SK-N-SH (cell line): ENCODE data around the gene TAF4. TPM values are rescaled to one million over a fixed set of nuclear protein-coding genes. Genes with fewer than 3 reads are reported as not detected.

ENCODE experiments used
- CTCF ChIA-PET: fragments of 300-600, 350-600 bp; formaldehyde crosslinking; extraction: SDS; loops from one replicate; lab custom pipeline; 2021; lab: Yijun Ruan, JAX
- POLR2A ChIA-PET: fragments of 350-600 bp; sonication (Branson Sonifier 250); formaldehyde crosslinking; extraction: SDS; loops from one replicate; lab custom pipeline; 2020; ENCODE audit warnings: antibody characterized with exemption, inconsistent platforms; lab: Yijun Ruan, JAX
- DNase-seq: peaks from one replicate; pipeline ENCODE4 v3.0.0; 2012
- H2AFZ ChIP-seq: fragments of 200-600 bp; sonication (generic); 2 replicates; pipeline ENCODE4 v1.8.1; 2016; ENCODE audit warnings: antibody characterized with exemption, mild to moderate bottlenecking, low read depth
- H3F3A ChIP-seq: fragments of 200-600 bp; sonication (generic); replicated peaks from 2 replicates; pipeline ENCODE3; 2016; ENCODE audit warnings: antibody characterized with exemption, mild to moderate bottlenecking; ENCODE audit not compliant: insufficient read depth
- H3K27ac ChIP-seq, 2 experiments: fragments of 200-500 bp in 1 of 2; fragments of 200-600 bp in 1 of 2; sonication (Bioruptor generic) in 1 of 2; sonication (generic), shearing (Covaris generic) in 1 of 2; 2 replicates each; pipeline versions ENCODE4 v1.5.1 to v1.6.1; 2014 to 2016; ENCODE audit warnings: low read depth in 2 of 2, inconsistent platforms in 1 of 2, low read length in 1 of 2, mild to moderate bottlenecking in 1 of 2, mixed read lengths in 1 of 2
- H3K27me3 ChIP-seq: fragments of 200-600 bp; sonication (generic), shearing (Covaris generic); 2 replicates; pipeline ENCODE4 v1.6.1; 2016; ENCODE audit warnings: mixed run types; ENCODE audit not compliant: insufficient read depth
- H3K36me3 ChIP-seq, 2 experiments: fragments of 200-500 bp in 1 of 2; fragments of 200-600 bp in 1 of 2; sonication (Bioruptor generic) in 1 of 2; sonication (generic) in 1 of 2; replicated peaks in 1 of 2; 2 replicates each; pipeline versions ENCODE3 to v1.5.1; 2014 to 2016; ENCODE audit warnings: low read length in 1 of 2, mild to moderate bottlenecking in 1 of 2; ENCODE audit not compliant: insufficient read depth in 2 of 2, control insufficient read depth in 1 of 2
- H3K4me1 ChIP-seq, 2 experiments: fragments of 200-500 bp in 1 of 2; fragments of 200-600 bp in 1 of 2; sonication (Bioruptor generic) in 1 of 2; sonication (generic), shearing (Covaris generic) in 1 of 2; 2 replicates each; pipeline versions ENCODE4 v1.5.1 to v1.6.1; 2014 to 2016; ENCODE audit warnings: low read depth in 1 of 2, low read length in 1 of 2, mixed run types in 1 of 2; ENCODE audit not compliant: insufficient read depth in 2 of 2, control insufficient read depth in 1 of 2
- H3K4me2 ChIP-seq: fragments of 200-600 bp; sonication (generic), shearing (Covaris generic); 2 replicates; pipeline ENCODE4 v1.6.1; 2017; ENCODE audit warnings: mixed run types
- H3K4me3 ChIP-seq, 2 experiments: fragments of 200-500 bp in 1 of 2; fragments of 200-600 bp in 1 of 2; sonication (Bioruptor generic) in 1 of 2; sonication (generic), shearing (Covaris generic) in 1 of 2; 2 replicates each; pipeline versions ENCODE4 v1.5.1 to v1.8.1; 2014 to 2016; ENCODE audit warnings: low read depth in 2 of 2, inconsistent platforms in 1 of 2, low read length in 1 of 2, mild to moderate bottlenecking in 1 of 2, mixed read lengths in 1 of 2, moderate library complexity in 1 of 2
- H3K79me2 ChIP-seq: fragments of 200-600 bp; sonication (generic); 2 replicates; pipeline ENCODE4 v1.8.1; 2017; ENCODE audit warnings: mild to moderate bottlenecking; ENCODE audit not compliant: insufficient read depth
- H3K9ac ChIP-seq: fragments of 200-600 bp; sonication (generic); 2 replicates; pipeline ENCODE4 v1.6.1; 2017; ENCODE audit warnings: mixed run types
- H3K9me2 ChIP-seq: fragments of 200-600 bp; sonication (generic); 2 replicates; pipeline ENCODE4 v1.6.1; 2017; ENCODE audit warnings: mixed run types
- H3K9me3 ChIP-seq: fragments of 200-600 bp; sonication (generic); 2 replicates; pipeline ENCODE4 v1.6.1; 2017; ENCODE audit warnings: mixed run types, mild to moderate bottlenecking, moderate library complexity
- H4K20me1 ChIP-seq: fragments of 200-600 bp; sonication (generic); 2 replicates; pipeline ENCODE4 v1.6.1; 2017; ENCODE audit warnings: mild to moderate bottlenecking, mixed run types; ENCODE audit not compliant: insufficient read depth
- CTCF ChIP-seq: fragments of 200-600 bp; sonication (generic); IDR thresholded peaks from 2 replicates; pipeline ENCODE4 v1.6.1; 2017; ENCODE audit warnings: antibody characterized with exemption, mild to moderate bottlenecking, moderate library complexity
- EP300 ChIP-seq, 2 experiments: IDR thresholded peaks; 2 replicates each; pipeline versions ENCODE4 v1.4.0 to v1.6.1; 2012; ENCODE audit warnings: borderline replicate concordance in 1 of 2, low read depth in 1 of 2, low read length in 1 of 2
- FOXJ3 ChIP-seq: sonication (generic); formaldehyde crosslinking; IDR thresholded peaks from 2 replicates; pipeline ENCODE4 v1.5.1; 2020; ENCODE audit warnings: mild to moderate bottlenecking, missing genetic modification reagents
- GATA2 ChIP-seq: sonication (generic); formaldehyde crosslinking; IDR thresholded peaks from 2 replicates; pipeline ENCODE4 v1.5.0; 2020; ENCODE audit warnings: mild to moderate bottlenecking, missing genetic modification reagents
- JUND ChIP-seq: IDR thresholded peaks from 2 replicates; pipeline ENCODE4 v1.4.0; 2012
- NFIC ChIP-seq: IDR thresholded peaks from 2 replicates; pipeline ENCODE4 v1.4.0; 2012; ENCODE audit warnings: borderline replicate concordance
- NRF1 ChIP-seq: IDR thresholded peaks from 2 replicates; pipeline ENCODE4 v1.6.1; 2012; ENCODE audit warnings: low read depth, mild to moderate bottlenecking, low read length
- RAD21 ChIP-seq: IDR thresholded peaks from 2 replicates; pipeline ENCODE4 v1.6.1; 2012; ENCODE audit warnings: mild to moderate bottlenecking, low read length
- TAF1 ChIP-seq: IDR thresholded peaks from 2 replicates; pipeline ENCODE4 v1.6.1; 2012; ENCODE audit warnings: low read depth, mild to moderate bottlenecking, low read length, moderate library complexity, borderline replicate concordance
- TCF12 ChIP-seq: IDR thresholded peaks from 2 replicates; pipeline ENCODE4 v1.4.0; 2012
- USF1 ChIP-seq: IDR thresholded peaks from 2 replicates; pipeline ENCODE4 v1.4.0; 2012; ENCODE audit warnings: low read depth, borderline replicate concordance
- YY1 ChIP-seq: IDR thresholded peaks from 2 replicates; pipeline ENCODE4 v1.4.0; 2012; ENCODE audit warnings: low read depth, mild to moderate bottlenecking
- WGBS: methylation state at CpG from one replicate; pipeline ENCODE4 v1.1.6; 2017; ENCODE audit warnings: low lambda C conversion rate; 5-methylcytosine and 5-hydroxymethylcytosine counted together
- polyA plus RNA-seq, 3 experiments: library from polyadenylated mRNA; depleted of rRNA; stranded (reverse); fragments of >200 nt; gene quantifications; 2 replicates each; pipeline ENCODE4 v1.2.3, GENCODE V29; 2012

TAF4 gene
- polyA plus RNA-seq, 1 of the 3 experiments (the other 2 are of a cell fraction) = 4.8 TPM

- Histone ChIP-seq H4K20me1 (no peaks in the 10 kb centered on the region), H3K4me1 (no peaks in the 10 kb centered on the region), H3K9me2 (no peaks in the 10 kb centered on the region), H3K79me2 (no peaks in the 10 kb centered on the region), H3K9ac (no peak overlapping the region), H3K4me3 (no peak overlapping the region), H3K27me3 (no peaks in the 10 kb centered on the region), H3F3A (no peaks in the 10 kb centered on the region), H3K4me2 (no peak overlapping the region), H3K27ac (no peak overlapping the region), H3K9me3 (0 out of 2 replicates have a peak, but pooled peaks cover 4% of the 10 kb centered on the region), H2AFZ (no peak overlapping the region), H3K36me3 (no peaks in the 10 kb centered on the region)
- ChIA-PET CTCF (interaction anchor here (1.4 kb wide), 1 partner anchor 30 kb away, joined by 3 read pairs; no protein-coding TSS in a partner anchor), POLR2A (no interaction called here)
- 24% methylated on average over 7 of the region's 7 CpGs for WGBS
- TF ChIP-seq JUND (no peak), USF1 (no peak), NRF1 (no peak), NFIC (no peak), EP300 (IDR thresholded peaks at IDR 0.05; ENCODE audit: borderline replicate concordance in 1 of 2, low read depth in 1 of 2, low read length in 1 of 2) (no peak), CTCF (no peak), TCF12 (no peak), TAF1 (no peak), FOXJ3 (CRISPR knock-in tag) (no peak)
- DNase-seq = no peak
These were observed 39.2 kb upstream of the TAF4 start for GRCh38 chr20:62104791-62105345.

GRCh38 chr20:62104234-62104789 lies 38.6 kb upstream of the TAF4 start:
- H3K36me3 ChIP-seq = no peaks in the 10 kb centered on the region
- H3K9me2 ChIP-seq = no peaks in the 10 kb centered on the region
- H3K9me3 ChIP-seq = 0 out of 2 replicates have a peak, but pooled peaks cover 3% of the 10 kb centered on the region
- H3K79me2 ChIP-seq = no peaks in the 10 kb centered on the region
- H3K4me3 ChIP-seq = no peak overlapping the region
- H3K4me2 ChIP-seq = no peak overlapping the region
- ChIA-PET POLR2A (no interaction called here), CTCF (interaction anchor here (1.4 kb wide), 1 partner anchor 30 kb away, joined by 3 read pairs; no protein-coding TSS in a partner anchor)
- TF ChIP-seq YY1 = no peak
- TF ChIP-seq GATA2 (CRISPR knock-in tag) = no peak
- no peak for TF ChIP-seq RAD21
- no peaks in the 10 kb centered on the region for H3K27me3 ChIP-seq
- 41% methylated on average over 11 of the region's 15 CpGs for WGBS
- H3F3A ChIP-seq = no peaks in the 10 kb centered on the region
- H3K4me1 ChIP-seq = no peaks in the 10 kb centered on the region
- DNase-seq = no peak
- H4K20me1 ChIP-seq = no peaks in the 10 kb centered on the region
- no peak overlapping the region for H3K27ac ChIP-seq
- H3K9ac ChIP-seq = no peak overlapping the region
- no peak overlapping the region for H2AFZ ChIP-seq
